DND-41 (cell line): ENCODE data around the gene PCARE.

Experiments used
- ATAC-seq: fragments of 200-7000 bp; cut with Tn5 transposase; 3 replicates; pipeline ENCODE4 v1.9.1; 2021; ENCODE audit warnings: low read depth; ENCODE audit not compliant: insufficient read depth
- DNase-seq: peaks from one replicate; pipeline ENCODE4 v3.0.0-alpha.2; 2020
- H2AFZ ChIP-seq: 2 replicates; pipeline ENCODE4 v1.6.0; 2012; ENCODE audit warnings: low read depth, low read length
- H3K27ac ChIP-seq: 2 replicates; pipeline ENCODE4 v1.5.1; 2012; ENCODE audit warnings: low read length, inconsistent platforms
- H3K27me3 ChIP-seq: fragments of 200-600 bp; sonication (generic); 2 replicates; pipeline ENCODE4 v1.6.0; 2012; ENCODE audit warnings: low read length, mild to moderate bottlenecking, inconsistent platforms; ENCODE audit not compliant: insufficient read depth, poor library complexity
- H3K36me3 ChIP-seq: 2 replicates; pipeline ENCODE4 v1.5.1; 2012; ENCODE audit warnings: low read length, inconsistent platforms; ENCODE audit not compliant: insufficient read depth
- H3K4me1 ChIP-seq: 2 replicates; pipeline ENCODE4 v1.5.1; 2012; ENCODE audit warnings: mild to moderate bottlenecking, low read length; ENCODE audit not compliant: insufficient read depth
- H3K4me2 ChIP-seq: 2 replicates; pipeline ENCODE4 v1.6.0; 2012; ENCODE audit warnings: mild to moderate bottlenecking, moderate library complexity, low read length, inconsistent platforms; ENCODE audit not compliant: insufficient read depth
- H3K4me3 ChIP-seq, 2 experiments: fragments of 200-600 bp in 1 of 2; shearing (Covaris generic) in 1 of 2; 2 replicates each; pipeline ENCODE4 v1.5.1; 2012 to 2016; ENCODE audit warnings: inconsistent platforms in 2 of 2, low read length in 2 of 2, mild to moderate bottlenecking in 2 of 2, low read depth in 1 of 2, moderate library complexity in 1 of 2
- H3K79me2 ChIP-seq: 2 replicates; pipeline ENCODE4 v1.6.0; 2012; ENCODE audit warnings: low read length, inconsistent platforms; ENCODE audit not compliant: insufficient read depth
- H3K9ac ChIP-seq: 2 replicates; pipeline ENCODE4 v1.6.0; 2012; ENCODE audit warnings: low read depth, mild to moderate bottlenecking, inconsistent platforms, low read length, moderate library complexity
- H3K9me3 ChIP-seq: 2 replicates; pipeline ENCODE4 v1.5.1; 2012; ENCODE audit warnings: low read length, moderate library complexity, mild to moderate bottlenecking, inconsistent platforms; ENCODE audit not compliant: insufficient read depth, severe bottlenecking
- H4K20me1 ChIP-seq: 2 replicates; pipeline ENCODE4 v1.6.0; 2012; ENCODE audit warnings: low read length; ENCODE audit not compliant: insufficient read depth
- CTCF ChIP-seq: IDR thresholded peaks from 2 replicates; pipeline ENCODE4 v1.5.1; 2012; ENCODE audit warnings: borderline replicate concordance, low read length, moderate library complexity, mild to moderate bottlenecking; ENCODE audit not compliant: poor library complexity, severe bottlenecking; ENCODE audit errors: extremely low read depth
- EZH2 ChIP-seq: IDR thresholded peaks from 3 replicates; pipeline ENCODE4 v1.6.1; 2012; ENCODE audit warnings: borderline replicate concordance, low read depth, mild to moderate bottlenecking, moderate library complexity, low read length, inconsistent platforms; ENCODE audit not compliant: severe bottlenecking

The PCARE gene

GRCh38 chr2:29033656-29034055, 40.7 kb downstream of the PCARE start:
- Histone ChIP-seq H3K4me2 (no peak overlapping the region), H3K9me3 (no peaks in the 10 kb centered on the region), H3K9ac (no peak overlapping the region), H4K20me1 (no peaks in the 10 kb centered on the region), H3K36me3 (no peaks in the 10 kb centered on the region), H3K27ac (no peak overlapping the region), H3K4me1 (no peaks in the 10 kb centered on the region), H3K4me3 (no peak overlapping the region), H3K79me2 (no peaks in the 10 kb centered on the region), H2AFZ (no peak overlapping the region), H3K27me3 (no peaks in the 10 kb centered on the region)
- ATAC-seq (no peak), DNase-seq (no peak)
- no peak for TF ChIP-seq CTCF
- no peak for TF ChIP-seq EZH2

GRCh38 chr2:29033172-29033571, 41.2 kb downstream of the PCARE start:
- Histone ChIP-seq H4K20me1 (no peaks in the 10 kb centered on the region), H3K36me3 (no peaks in the 10 kb centered on the region), H3K27ac (no peak overlapping the region), H3K79me2 (no peaks in the 10 kb centered on the region), H3K27me3 (no peaks in the 10 kb centered on the region), H3K4me2 (no peak overlapping the region), H3K9ac (no peak overlapping the region), H2AFZ (no peak overlapping the region), H3K4me3 (no peak overlapping the region), H3K4me1 (no peaks in the 10 kb centered on the region), H3K9me3 (no peaks in the 10 kb centered on the region)
- no peak for DNase-seq
- no peak for ATAC-seq
- TF ChIP-seq CTCF (no peak), EZH2 (no peak)

GRCh38 chr2:29032189-29032588, 42.1 kb downstream of the PCARE start:
- no peaks in the 10 kb centered on the region for H3K27me3 ChIP-seq
- TF ChIP-seq CTCF = no peak
- no peak for TF ChIP-seq EZH2

GRCh38 chr2:29031046-29031445, 43.3 kb downstream of the PCARE start:
- ATAC-seq = no peak
- TF ChIP-seq CTCF (no peak), EZH2 (no peak)

More at GRCh38 chr2:29032189-29032588, 42.1 kb downstream of the PCARE start:
- H3K4me2 ChIP-seq = no peak overlapping the region
- H3K9me3 ChIP-seq = no peaks in the 10 kb centered on the region
- no peaks in the 10 kb centered on the region for H4K20me1 ChIP-seq
- H3K36me3 ChIP-seq = no peaks in the 10 kb centered on the region
- no peak overlapping the region for H3K4me3 ChIP-seq
- H3K79me2 ChIP-seq = no peaks in the 10 kb centered on the region
- H2AFZ ChIP-seq = no peak overlapping the region
- DNase-seq = no peak
- no peaks in the 10 kb centered on the region for H3K4me1 ChIP-seq
- no peak overlapping the region for H3K9ac ChIP-seq
- no peak for ATAC-seq
- no peak overlapping the region for H3K27ac ChIP-seq

More at GRCh38 chr2:29031046-29031445, 43.3 kb downstream of the PCARE start:
- no peaks in the 10 kb centered on the region for H4K20me1 ChIP-seq
- no peak overlapping the region for H3K4me2 ChIP-seq
- no peaks in the 10 kb centered on the region for H3K36me3 ChIP-seq
- no peak overlapping the region for H3K27ac ChIP-seq
- H3K27me3 ChIP-seq = no peaks in the 10 kb centered on the region
- H2AFZ ChIP-seq = no peak overlapping the region
- no peaks in the 10 kb centered on the region for H3K9me3 ChIP-seq
- no peak for DNase-seq
- no peaks in the 10 kb centered on the region for H3K79me2 ChIP-seq
- no peak overlapping the region for H3K9ac ChIP-seq
- no peak overlapping the region for H3K4me3 ChIP-seq
- H3K4me1 ChIP-seq = no peaks in the 10 kb centered on the region
